ENCODE data around the gene SLC46A2. TPM values are rescaled to one million over a fixed set of nuclear protein-coding genes. Genes with fewer than 3 reads are reported as not detected.

Gene SLC46A2
- total and polyA plus RNA-seq, 4 donors = 0.01 to 0.17 (median 0.07) TPM; not detected in 1

- Histone ChIP-seq H3K4me3 (ENCODE audit: low read depth in 1 of 3, low read length in 3 of 3) (no peak overlapping the region), H3K36me3 (ENCODE audit: control insufficient read depth in 4 of 4, insufficient read depth in 3 of 4, low read depth in 1 of 4, low read length in 3 of 4) (peaks cover 0 to 2% (median 0%) of the 10 kb centered on the region in 4 donors), H3K27ac (ENCODE audit: low read depth in 1 of 2, low read length in 2 of 2) (no peak overlapping the region), H3K9ac (ENCODE audit: low read depth in 1 of 2, low read length in 2 of 2) (peak overlapping the region in 1 of 2 donors; percentile 14), H3K27me3 (ENCODE audit: control insufficient read depth in 4 of 4, insufficient read depth in 4 of 4, low read length in 3 of 4) (no peaks in the 10 kb centered on the region), H3K9me3 (ENCODE audit: control insufficient read depth in 4 of 4, low read length in 3 of 4) (no peaks in the 10 kb centered on the region), H3K4me1 (ENCODE audit: control insufficient read depth in 4 of 4, insufficient read depth in 4 of 4, low read length in 3 of 4) (peaks cover 0 to 5% (median 0%) of the 10 kb centered on the region in 4 donors)
- TF ChIP-seq GABPA (IDR thresholded peaks at IDR 0.05 in 1 of 2, conservative IDR thresholded peaks at IDR 0.05 in 1 of 2) = peak; percentile 38 to 55
- peak; percentile 78 for TF ChIP-seq YY1 (IDR thresholded peaks at IDR 0.05)
- no peak for TF ChIP-seq ATF3 (IDR thresholded peaks at IDR 0.05)
- no peak for TF ChIP-seq JUND (IDR thresholded peaks at IDR 0.05)
- TF ChIP-seq MAX (IDR thresholded peaks at IDR 0.05) = no peak
- TF ChIP-seq CTCF (IDR thresholded peaks at IDR 0.05; ENCODE audit: low read depth, low read length, missing input control) = peak; percentile 99
- TF ChIP-seq HNF4A (conservative IDR thresholded peaks at IDR 0.05) = peak in 1 of 2 donors; percentile 24
- peak; percentile 86 to 92 for TF ChIP-seq RAD21 (IDR thresholded peaks at IDR 0.05)
- no peak for TF ChIP-seq EGR1 (IDR thresholded peaks at IDR 0.05; ENCODE audit: low read depth in 2 of 2)
- peak; percentile 84 for DNase-seq (ENCODE audit: low spot score)
- 32% methylated on average over 15 of the region's 15 CpGs for WGBS
Observed at GRCh38 chr9:112844771-112845542, 45.7 kb downstream of the SLC46A2 start.

- no peak for TF ChIP-seq EGR1 (IDR thresholded peaks at IDR 0.05; ENCODE audit: low read depth in 2 of 2)
- TF ChIP-seq YY1 (IDR thresholded peaks at IDR 0.05) = no peak
- no peak for TF ChIP-seq NR2F2 (IDR thresholded peaks at IDR 0.05)
- TF ChIP-seq REST (IDR thresholded peaks at IDR 0.05) = no peak
- no peak for TF ChIP-seq HNF4A (conservative IDR thresholded peaks at IDR 0.05)
- TF ChIP-seq SP1 (IDR thresholded peaks at IDR 0.05) = no peak
- TF ChIP-seq RAD21 (IDR thresholded peaks at IDR 0.05) = no peak
- no peak for TF ChIP-seq MAX (IDR thresholded peaks at IDR 0.05)
- TF ChIP-seq HNF4G (IDR thresholded peaks at IDR 0.05) = no peak
- TF ChIP-seq RXRA (IDR thresholded peaks at IDR 0.05) = no peak
- no peak overlapping the region for H3K27ac ChIP-seq (ENCODE audit: low read depth in 1 of 2, low read length in 2 of 2)
- peaks cover 0 to 5% (median 0%) of the 10 kb centered on the region in 4 donors for H3K4me1 ChIP-seq (ENCODE audit: control insufficient read depth in 4 of 4, insufficient read depth in 4 of 4, low read length in 3 of 4)
- no peak overlapping the region for H3K4me3 ChIP-seq (ENCODE audit: low read depth in 1 of 3, low read length in 3 of 3)
- H3K9ac ChIP-seq (ENCODE audit: low read depth in 1 of 2, low read length in 2 of 2) = no peak overlapping the region
- 95% methylated on average over 4 of the region's 4 CpGs for WGBS
- H3K36me3 ChIP-seq (ENCODE audit: control insufficient read depth in 4 of 4, insufficient read depth in 3 of 4, low read depth in 1 of 4, low read length in 3 of 4) = peaks cover 0 to 8% (median 1%) of the 10 kb centered on the region in 4 donors
- H3K27me3 ChIP-seq (ENCODE audit: control insufficient read depth in 4 of 4, insufficient read depth in 4 of 4, low read length in 3 of 4) = no peaks in the 10 kb centered on the region
- no peaks in the 10 kb centered on the region for H3K9me3 ChIP-seq (ENCODE audit: control insufficient read depth in 4 of 4, low read length in 3 of 4)
- no peak for DNase-seq (ENCODE audit: low spot score)
Observed at GRCh38 chr9:112842555-112842954, 48.1 kb downstream of the SLC46A2 start.
